GM18858 (cell line): ENCODE data around the gene SLC5A3.

Source experiments
- ATAC-seq: cut with Tn5 transposase; IDR thresholded peaks from one replicate; pipeline ENCODE4 v1.9.1; 2021; ENCODE audit not compliant: unreplicated experiment

Gene SLC5A3

DNA sequence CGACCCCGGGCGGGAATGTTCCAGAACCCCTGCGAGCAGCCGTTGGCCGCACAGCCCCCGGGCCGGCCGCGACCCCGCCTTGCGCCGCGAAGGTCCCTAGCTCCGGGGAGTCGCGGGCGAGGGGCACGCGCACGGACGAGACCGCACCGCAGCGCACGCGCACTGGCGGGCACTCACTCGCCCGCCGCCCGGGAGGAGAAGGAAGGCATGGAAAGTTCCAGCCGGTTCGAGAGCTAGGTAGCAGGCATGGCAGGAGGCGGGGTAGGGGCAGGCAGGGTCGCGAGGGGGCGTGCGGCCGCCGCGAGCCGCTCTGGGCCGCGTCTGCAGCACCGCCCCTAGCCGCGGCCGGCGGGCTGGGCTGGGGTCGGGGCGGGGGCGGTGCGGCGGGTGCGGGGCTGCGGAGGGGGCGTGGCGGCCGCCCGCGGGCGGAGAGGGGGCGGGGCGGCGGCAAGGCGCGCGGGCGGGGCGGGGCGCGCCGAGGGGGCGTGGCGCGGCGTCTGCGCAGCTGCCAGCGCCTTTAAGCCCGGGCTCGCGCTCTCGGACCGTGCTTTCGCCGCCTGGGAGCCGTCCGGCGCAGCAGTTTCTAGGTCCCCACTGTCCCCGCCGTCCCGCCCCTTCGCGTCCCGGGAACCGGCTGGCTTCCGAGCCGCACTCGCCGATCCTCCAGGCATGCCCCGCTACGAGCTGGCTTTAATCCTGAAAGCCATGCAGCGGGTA, at the start of gene SLC5A3, which contains the start of gene MRPS6:
TSS of gene SLC5A3 (plus strand) at position 547 of the 717 bp plus-strand sequence. CDS start 21,621 bp downstream, outside the sequence.
TSS of gene MRPS6 (plus strand) at position 547 of the 717 bp plus-strand sequence. CDS start at position 670, 123 bp downstream.
- peak; percentile 48 for ATAC-seq

DNA sequence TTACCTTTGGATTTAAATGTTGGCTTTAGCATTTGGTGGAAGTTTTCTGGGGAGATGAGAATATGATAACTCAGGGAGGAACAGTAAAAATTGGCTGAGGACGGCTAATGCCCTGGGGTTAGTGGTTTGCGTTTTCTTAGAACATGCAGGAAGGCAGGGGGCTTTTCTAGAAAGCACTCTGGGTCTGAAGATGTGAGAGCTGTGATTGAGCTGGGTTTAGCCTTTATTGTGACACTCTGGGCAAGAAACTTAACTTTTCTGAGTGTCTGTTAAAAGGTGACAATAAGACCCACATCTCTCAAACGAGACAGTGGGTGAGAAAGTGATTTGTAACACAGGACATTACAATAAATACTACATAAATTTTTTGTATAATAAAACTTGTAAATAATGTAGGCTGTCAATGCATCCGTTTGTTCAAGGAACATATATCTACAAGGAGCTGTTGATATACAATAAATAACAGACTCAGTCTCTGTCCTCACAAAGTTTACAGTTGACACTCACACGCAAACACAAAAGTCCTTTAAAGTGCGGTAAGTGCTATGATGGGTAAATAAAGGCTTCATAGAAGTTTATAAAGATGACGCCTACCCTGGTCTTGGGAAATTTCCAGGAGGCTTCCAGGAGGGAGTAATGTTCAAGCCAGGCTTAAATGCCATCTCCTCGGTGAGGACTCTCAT, 49.5 kb upstream of the SLC5A3 start:
- ATAC-seq, result no peak

DNA sequence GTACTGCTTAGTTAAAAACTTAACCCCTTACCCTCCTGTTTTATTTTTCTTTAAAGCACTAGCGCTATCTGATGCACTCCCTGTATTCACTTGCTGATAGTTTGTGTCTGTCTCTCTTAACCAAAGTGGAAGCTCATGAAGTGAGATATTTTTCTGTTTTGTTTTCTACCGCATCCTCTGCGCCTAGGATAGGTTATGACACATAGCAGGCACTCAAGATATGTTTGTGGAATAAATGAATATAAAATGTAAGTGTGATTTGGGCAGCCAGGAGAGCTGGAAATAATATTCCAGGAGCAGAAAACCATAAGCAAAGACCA, 49.0 kb upstream of the SLC5A3 start:
- no peak for ATAC-seq

DNA sequence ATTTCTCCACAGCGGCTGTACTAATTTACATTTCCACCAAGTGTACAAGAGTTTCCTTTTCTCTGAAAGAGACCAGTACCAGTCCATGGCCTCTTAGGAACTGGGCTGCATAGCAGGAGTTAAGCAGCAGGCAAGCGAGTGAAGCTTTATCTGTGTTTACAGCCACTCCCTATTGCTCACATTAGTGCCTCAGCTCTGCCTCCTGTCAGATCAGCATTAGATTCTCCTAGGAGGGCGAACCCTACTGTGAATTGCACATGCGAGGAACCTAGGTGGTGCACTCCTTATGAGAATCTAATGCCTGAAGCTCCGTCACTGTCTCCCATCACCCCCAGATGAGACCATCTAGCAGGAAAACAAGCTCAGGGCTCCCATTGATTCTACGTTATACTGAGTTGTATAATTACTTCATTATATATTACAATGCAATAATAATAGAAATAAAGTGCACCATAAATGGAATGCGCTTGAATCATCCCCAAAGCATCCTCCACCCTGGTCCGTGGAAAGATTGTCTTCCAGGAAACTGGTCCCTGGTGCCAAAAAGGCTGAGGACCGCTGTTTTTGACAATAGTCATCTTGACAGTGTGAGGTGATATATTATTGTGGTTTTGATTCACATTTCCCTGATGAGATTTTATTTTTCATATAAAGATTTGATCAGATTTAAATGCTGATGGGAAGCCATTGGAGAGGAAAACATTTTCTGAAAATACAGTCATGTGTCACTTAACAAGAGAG, 45.5 kb upstream of the SLC5A3 start:
- ATAC-seq, result no peak

DNA sequence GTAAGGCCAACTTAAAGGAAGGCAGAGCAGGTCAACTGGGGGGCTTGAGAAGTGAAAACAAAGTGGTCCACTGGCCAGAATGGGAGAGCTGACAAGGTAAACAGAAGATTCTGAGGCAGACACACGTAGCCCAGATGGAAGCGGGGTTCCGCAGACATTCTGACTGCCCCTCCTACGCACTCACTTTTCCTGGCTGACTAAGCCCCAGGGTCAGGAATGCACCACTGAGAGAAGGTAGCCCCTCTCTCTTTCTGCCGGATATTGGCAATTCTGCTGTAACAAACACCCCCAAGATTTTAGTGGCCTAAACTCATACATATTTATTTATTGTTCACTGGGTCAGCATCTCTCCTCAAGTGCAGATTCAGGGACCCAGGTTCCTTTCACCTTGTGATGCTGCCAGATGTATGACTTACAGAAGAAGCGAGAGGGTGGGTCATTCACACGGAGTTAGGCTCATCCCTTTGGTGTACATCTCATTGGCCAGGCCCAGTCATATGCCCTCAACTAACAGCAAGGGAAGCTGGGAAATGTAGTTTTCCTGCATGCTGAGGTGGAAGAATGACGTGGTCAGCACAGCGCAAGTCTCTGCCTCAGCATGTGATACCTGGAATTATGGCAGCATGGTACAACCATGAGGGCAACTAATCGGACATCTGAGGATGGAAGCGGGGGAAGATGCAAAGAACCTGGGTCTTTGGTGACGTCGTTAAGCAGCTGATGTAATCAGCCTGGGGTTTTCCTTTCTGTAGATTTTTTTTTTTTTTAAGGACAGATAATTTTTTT, 43.4 kb upstream of the SLC5A3 start:
- ATAC-seq, result peak; percentile 69

DNA sequence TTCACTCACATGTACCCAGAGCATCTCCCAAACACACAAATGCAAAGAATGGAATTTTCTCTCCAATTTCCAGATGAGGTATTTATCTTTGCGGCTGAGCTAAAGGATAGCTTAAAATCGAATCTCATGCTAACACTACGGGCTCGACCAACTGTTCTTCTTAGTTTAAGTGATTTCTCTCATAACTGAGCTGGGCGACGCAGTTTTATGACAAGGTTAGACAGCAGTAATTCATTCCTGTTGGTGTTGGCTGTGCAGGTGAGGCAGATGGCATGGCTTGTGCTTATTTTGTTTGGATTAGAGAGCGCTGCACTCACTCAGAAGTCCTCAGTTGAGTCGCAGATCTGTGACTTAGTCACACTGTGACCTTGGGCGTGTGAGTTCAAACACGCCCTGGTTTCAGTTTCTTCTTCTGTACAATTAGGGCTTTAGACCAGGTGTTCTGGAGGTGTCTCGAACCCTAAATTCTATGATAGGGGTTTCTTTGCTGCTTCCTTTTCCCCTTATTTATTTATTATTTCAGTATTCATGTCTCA, 41.5 kb upstream of the SLC5A3 start:
- ATAC-seq, result no peak

DNA sequence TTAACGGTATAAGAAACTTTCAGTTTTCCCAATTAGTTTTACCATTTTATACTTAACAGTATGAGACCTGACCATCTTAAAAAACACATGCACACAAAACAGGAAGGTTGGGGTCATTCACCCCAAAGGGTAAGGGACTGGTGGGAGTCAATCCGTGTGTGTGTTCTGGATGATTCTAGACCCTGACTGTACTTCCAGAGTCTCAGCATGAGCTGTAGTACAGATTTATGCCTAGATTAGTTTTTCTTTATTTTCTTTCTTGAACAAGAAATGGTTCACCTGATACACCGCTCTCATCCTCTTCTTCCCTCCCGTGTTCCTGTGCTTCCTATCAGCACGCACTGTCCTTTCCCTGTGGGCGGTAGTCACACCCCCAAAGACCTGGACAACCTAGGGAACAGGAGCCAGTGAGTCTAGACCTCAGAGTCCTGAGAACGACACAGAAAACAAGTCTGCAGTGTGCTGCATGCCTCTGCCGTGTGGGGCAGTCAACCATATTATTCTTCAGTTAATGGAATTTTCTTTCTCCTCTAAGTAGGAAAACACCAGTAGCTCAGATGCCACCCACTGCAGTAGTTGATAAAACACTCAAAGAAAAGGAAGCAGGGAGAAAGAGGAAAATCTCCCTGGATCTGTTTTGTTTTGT, 38.9 kb upstream of the SLC5A3 start:
- ATAC-seq, result no peak

DNA sequence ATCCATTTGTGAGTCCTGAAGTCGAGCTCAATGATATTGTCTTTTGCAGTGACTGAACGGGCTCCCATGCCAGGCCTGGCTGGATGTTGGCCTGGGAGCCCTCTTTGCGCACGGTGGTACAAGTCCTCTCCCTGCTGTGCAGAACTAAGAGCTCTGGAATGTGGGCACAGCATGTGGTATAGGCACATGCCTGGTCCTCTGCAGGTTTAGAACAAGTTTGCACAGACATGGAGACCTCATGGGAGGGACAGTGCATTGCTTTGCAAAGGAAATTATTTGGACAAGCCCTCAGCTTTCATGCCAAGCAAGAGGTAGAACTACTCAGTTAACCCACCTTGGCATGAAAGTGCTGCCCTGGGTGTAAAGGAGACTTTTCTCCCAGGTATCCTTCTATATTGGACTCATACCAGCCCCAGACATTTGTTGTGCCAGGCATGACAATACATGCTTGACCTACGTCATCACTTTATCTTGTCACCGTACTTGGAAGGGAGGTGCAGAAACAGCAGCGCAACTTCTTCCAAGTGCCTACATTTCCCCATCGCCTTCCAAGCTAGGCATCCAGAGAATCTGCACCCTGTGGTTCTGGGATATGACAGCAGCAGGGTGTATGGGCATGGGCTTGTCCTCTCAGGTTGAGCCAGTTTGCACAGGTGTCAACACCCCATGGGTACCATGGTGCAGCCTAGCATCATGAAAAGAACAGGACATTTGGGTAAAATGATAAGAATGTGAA, 37.6 kb upstream of the SLC5A3 start:
- no peak for ATAC-seq

DNA sequence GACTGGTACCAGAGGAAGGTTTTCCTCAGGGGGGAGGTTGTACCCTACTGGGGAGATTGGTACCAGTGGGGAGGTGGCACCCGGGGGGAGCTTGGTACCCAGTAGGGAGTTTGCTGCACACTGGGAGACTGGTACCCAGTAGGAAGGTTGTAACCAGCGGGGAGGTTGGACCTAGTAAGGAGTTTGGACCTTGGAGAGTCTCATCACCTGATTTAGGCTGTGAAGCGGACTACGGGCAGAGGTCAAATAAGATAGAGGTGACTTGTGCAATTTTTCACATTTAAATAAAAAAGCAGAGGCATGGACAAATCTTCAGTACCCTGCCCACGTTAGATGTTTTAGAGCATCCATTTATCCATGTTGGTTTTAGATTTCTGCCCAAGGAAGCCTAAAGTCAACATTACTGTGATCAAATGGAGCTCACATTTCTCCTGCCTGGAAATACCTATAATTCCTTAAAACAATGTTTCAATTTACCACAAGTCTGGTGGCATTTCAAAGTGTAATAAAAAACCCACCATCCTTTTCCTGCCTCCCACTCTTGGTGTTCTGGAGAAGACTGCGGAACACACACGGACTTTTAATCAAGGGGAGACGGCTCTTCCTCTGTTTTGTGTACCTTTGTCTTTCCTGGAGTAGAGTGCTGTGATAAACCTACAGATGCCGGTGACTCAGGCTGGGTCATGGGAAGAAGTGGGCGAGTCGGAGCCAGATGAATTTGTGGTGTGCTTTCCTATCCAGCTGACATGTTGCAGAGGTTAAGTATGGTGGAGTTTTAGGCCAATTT, 36.2 kb upstream of the SLC5A3 start:
- no peak for ATAC-seq

DNA sequence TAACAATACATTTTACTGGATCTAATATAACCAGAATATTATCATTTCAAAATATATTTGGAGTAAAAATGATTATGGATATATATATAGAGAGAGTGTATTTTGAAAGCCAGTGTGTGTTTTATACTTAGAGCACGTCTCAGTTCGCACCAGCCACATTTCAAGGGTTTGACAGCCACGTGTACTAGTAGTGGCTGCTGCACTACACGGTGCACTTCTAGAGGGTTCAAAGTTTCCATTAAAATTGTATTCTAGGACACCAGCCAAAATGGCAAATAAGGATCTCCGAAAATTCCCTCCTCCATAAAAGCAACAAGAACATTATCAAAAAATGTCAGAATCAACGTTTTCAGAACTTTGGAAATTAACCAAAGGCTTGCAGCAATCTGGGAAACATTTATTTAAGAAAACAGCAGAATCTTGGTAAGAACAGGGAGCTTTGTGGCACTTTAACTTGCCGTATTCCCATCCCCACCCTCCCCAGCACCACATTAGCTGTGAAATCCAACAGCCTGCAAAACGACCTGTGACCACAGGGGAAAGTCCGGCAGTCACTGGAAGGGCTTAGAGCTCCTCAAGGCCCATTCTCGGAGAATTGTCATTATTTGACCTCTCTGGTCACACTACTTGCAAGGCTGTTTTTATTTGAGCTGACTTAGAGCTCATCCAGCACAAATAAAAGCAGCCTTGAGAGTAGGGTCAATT, 33.5 kb upstream of the SLC5A3 start:
- no peak for ATAC-seq

DNA sequence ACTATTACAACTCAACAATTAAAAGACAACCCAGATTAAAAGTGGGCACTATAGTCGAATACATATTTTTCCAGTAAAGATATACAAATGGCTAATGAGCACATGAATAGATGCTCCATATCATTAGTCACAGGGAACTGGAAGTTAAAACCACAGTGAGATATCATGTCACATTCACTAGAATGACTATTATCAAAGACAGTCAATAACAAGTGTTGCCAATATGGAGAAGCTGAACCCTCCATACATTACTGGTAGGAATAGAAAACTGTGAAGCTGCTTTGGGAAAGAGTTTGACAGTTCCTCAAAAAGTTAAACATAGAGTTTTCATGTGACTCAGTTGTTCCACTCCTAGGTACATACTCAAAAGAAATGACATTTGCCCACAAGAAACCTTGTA, 30.6 kb upstream of the SLC5A3 start:
- no peak for ATAC-seq

DNA sequence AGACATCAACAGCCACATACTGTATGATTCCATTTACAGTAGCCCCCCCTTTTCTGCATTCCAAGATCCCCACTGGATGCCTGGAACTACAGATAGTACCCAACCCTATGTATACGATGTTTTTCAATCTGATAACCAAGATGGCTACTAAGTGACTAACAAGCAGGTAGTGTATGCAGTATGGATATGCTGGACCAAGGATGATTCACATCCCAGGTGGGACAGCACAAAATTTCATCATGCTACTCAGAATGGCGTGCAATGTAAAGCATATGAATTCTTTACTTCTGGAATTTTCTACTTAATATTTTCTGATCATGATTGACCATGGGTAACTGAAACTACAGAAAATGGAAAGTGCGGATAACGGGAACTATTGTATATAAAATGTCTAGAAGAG, 30.0 kb upstream of the SLC5A3 start:
- ATAC-seq, result no peak

DNA sequence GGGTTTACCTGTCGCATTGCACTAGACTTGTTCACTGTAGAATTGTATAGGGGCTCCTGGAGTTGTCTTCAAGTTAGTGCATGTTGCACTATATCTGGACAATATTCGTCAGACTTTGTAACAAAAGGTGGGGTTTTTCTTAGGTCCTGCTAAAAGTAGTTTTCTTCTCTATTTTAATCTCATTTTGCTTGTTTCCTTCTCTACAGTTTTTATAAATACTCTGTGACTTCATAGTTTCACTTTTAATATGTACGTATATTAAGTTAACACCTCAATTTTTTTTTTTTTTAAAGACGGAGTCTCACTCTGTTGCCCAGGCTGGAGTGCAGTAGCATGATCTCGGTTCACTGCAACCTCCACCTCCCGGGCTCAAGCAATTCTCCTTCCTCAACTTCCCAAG, 26.5 kb upstream of the SLC5A3 start:
- peak; percentile 47 for ATAC-seq

DNA sequence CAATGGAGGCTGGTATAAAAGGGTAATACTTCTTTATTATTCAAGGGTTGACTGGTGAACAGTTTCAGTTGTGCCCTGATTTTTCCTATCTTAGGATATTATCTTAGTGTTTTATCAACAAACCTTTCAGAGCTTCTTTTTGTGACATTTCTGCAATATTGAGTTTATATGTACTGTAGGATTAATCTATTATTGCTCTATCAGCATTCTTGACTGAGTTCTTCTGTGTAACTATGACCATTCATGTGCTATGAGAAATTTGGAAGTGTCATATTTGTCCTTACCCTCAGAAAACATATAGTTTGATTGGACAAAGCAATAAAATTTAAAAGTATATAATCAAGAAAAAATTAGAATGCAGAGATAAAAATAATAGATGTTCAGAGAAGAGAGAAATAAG, 25.5 kb upstream of the SLC5A3 start:
- ATAC-seq, result no peak

DNA sequence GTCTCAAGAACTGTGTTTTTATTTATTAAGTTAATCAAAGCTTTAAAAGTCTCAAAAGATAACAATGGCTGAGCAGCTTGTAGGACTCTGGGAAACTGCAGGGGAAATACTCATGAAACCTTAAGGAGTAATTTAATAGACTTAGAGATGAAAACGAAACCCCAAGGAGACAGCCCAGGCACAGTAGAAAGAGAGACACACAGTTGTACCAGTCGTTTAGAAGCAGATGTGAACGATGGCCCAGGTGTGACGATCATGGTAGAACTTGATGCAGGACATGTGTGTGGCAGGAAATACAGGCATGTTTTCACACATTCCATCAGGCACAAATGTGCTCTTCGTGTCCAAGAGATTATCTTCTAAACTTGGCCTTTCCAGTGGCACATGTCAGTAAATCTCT, 21.2 kb upstream of the SLC5A3 start:
- ATAC-seq, result no peak

DNA sequence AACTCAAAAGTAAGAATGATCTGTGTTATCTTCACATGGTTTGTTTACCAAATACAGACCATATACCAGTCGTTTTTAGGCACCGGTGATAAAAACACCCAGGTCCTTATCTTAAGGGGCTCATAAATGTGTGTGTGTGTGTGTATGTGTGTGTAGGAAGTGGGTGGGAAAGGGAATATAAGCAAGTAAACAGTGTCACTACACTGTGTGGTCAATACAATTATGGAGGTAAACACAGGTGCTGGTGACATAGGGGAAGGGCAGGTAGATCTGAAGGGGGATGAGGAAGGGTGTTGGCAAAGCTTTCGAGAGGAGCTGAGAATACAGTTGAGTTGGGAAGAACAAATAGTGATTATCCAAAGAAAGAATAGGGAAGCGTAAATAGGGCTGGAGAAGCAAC, 19.1 kb upstream of the SLC5A3 start:
- no peak for ATAC-seq

DNA sequence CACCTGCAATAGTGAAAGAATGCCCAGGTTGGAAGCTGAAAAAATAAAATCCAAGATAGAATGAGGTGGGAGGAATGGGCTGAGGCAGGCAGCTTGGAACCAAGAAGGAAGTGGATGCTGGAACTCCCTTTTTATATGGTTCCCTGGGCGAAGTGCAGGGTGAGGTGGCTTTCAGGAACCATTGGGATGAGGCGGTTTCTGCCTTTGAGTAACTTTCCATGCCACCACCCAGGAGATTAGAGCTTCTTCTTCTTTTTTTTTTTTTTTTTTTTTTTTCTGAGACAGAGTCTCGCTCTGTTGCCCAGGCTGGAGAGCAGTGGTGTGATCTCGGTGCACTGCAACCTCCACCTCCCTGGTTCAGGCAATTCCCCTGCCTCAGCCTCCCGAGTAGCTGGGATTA, 17.8 kb upstream of the SLC5A3 start:
- no peak for ATAC-seq

DNA sequence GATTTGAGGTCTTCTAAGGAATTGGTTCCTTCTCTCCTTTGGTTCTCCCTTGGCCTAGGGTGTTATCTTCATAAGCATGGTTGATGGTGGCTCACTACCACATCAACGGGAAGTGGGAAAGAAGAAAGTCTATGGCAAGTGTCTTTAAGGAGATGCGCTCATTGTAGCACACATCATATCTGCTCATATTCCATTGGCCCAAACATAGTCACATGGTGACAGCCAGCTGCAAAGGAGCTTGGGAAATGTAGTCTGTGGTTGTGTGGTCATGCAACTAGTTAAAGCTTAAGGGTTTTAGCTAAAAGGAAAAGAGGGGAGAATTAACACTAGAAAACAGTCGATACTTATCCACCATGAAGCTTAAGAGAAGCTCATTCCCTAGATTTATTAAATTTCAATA, 11.4 kb upstream of the SLC5A3 start:
- no peak for ATAC-seq
